Neural cell (in vitro differentiated cells): ENCODE measurements around the gene CDK15. TPM values are rescaled to one million over a fixed set of nuclear protein-coding genes. Genes with fewer than 3 reads are reported as not detected.

Experiments used
- H2AFZ ChIP-seq: fragments of 200-600, 300-800 bp; sonication (generic), shearing (Covaris generic); 2 replicates; pipeline ENCODE4 v1.6.0; 2014; ENCODE audit warnings: low read depth, mild to moderate bottlenecking, antibody characterized with exemption, low read length, moderate library complexity
- H3F3A ChIP-seq: fragments of 200-600 bp; shearing (Covaris generic); 2 replicates; pipeline ENCODE4 v1.6.1; 2016; ENCODE audit warnings: mild to moderate bottlenecking, moderate library complexity, mixed read lengths, antibody characterized with exemption, low read length; ENCODE audit not compliant: insufficient read depth, poor library complexity, severe bottlenecking
- H3K27ac ChIP-seq: fragments of 200-600, 300-800 bp; sonication (generic), shearing (Covaris generic); 2 replicates; pipeline ENCODE4 v1.5.1; 2014; ENCODE audit warnings: mild to moderate bottlenecking, low read length, moderate library complexity
- H3K27me3 ChIP-seq: fragments of 300-800, 200-600 bp; sonication (generic), shearing (Covaris generic); 2 replicates; pipeline ENCODE4 v1.6.0; 2014; ENCODE audit warnings: mild to moderate bottlenecking, low read depth, low read length, moderate library complexity; ENCODE audit not compliant: insufficient read depth
- H3K36me3 ChIP-seq: fragments of 300-800, 200-600 bp; sonication (generic), shearing (Covaris generic); 2 replicates; pipeline ENCODE4 v1.5.1; 2014; ENCODE audit warnings: mild to moderate bottlenecking, antibody characterized with exemption, low read length, moderate library complexity; ENCODE audit not compliant: insufficient read depth
- H3K4me2 ChIP-seq: fragments of 300-800, 200-600 bp; sonication (generic), shearing (Covaris generic); 2 replicates; pipeline ENCODE4 v1.6.0; 2014; ENCODE audit warnings: mild to moderate bottlenecking, low read length
- H3K4me3 ChIP-seq: fragments of 300-800, 200-600 bp; sonication (generic), shearing (Covaris generic); 2 replicates; pipeline ENCODE4 v1.5.1; 2014; ENCODE audit warnings: mild to moderate bottlenecking, low read length, moderate library complexity
- H3K79me2 ChIP-seq: fragments of 200-600 bp; shearing (Covaris generic); replicated peaks from 2 replicates; pipeline ENCODE4 v1.6.0; 2014; ENCODE audit warnings: mild to moderate bottlenecking, low read length, moderate library complexity; ENCODE audit not compliant: insufficient read depth
- H3K9ac ChIP-seq: fragments of 300-800, 200-600 bp; sonication (generic), shearing (Covaris generic); 2 replicates; pipeline ENCODE4 v1.6.1; 2016; ENCODE audit warnings: mild to moderate bottlenecking, low read length, mixed read lengths
- H3K9me2 ChIP-seq: fragments of 200-600 bp; shearing (Covaris generic); 2 replicates; pipeline ENCODE4 v1.6.1; 2016; ENCODE audit warnings: mild to moderate bottlenecking, low read length, mixed read lengths; ENCODE audit not compliant: insufficient read depth
- H3K9me3 ChIP-seq: fragments of 200-600, 300-800 bp; sonication (generic), shearing (Covaris generic); 2 replicates; pipeline ENCODE4 v1.6.1; 2016; ENCODE audit warnings: mild to moderate bottlenecking, mixed run types, low read length, moderate library complexity, mixed read lengths
- H4K20me1 ChIP-seq: fragments of 200-600 bp; shearing (Covaris generic); 2 replicates; pipeline ENCODE4 v1.6.1; 2016; ENCODE audit warnings: mild to moderate bottlenecking, mixed run types; ENCODE audit not compliant: insufficient read depth
- CTCF ChIP-seq: fragments of 450-650 bp; IDR thresholded peaks from 2 replicates; pipeline ENCODE4 v1.5.1; 2014; ENCODE audit warnings: antibody characterized with exemption, mild to moderate bottlenecking, moderate library complexity; ENCODE audit not compliant: poor library complexity, severe bottlenecking
- EP300 ChIP-seq: fragments of 450-650 bp; conservative IDR thresholded peaks from 2 replicates; pipeline ENCODE4 v1.6.1; 2014; ENCODE audit warnings: antibody characterized with exemption, mild to moderate bottlenecking, moderate library complexity; ENCODE audit not compliant: poor library complexity, severe bottlenecking
- EZH2 ChIP-seq: fragments of 200-600, 300-800 bp; shearing (Covaris generic), sonication (generic); IDR thresholded peaks from 2 replicates; pipeline ENCODE4 v1.6.1; 2014; ENCODE audit warnings: antibody characterized with exemption, low read length, borderline replicate concordance, mild to moderate bottlenecking; ENCODE audit not compliant: insufficient read depth, poor library complexity, severe bottlenecking
- MXI1 ChIP-seq: fragments of 450-650 bp; conservative IDR thresholded peaks from 2 replicates; pipeline ENCODE4 v1.6.1; 2014; ENCODE audit warnings: antibody characterized with exemption, mild to moderate bottlenecking; ENCODE audit not compliant: poor library complexity, severe bottlenecking
- POLR2AphosphoS5 ChIP-seq: IDR thresholded peaks from 2 replicates; pipeline ENCODE4 v1.6.1; 2012
- RAD21 ChIP-seq: fragments of 450-650 bp; conservative IDR thresholded peaks from 2 replicates; pipeline ENCODE4 v1.6.1; 2014; ENCODE audit warnings: antibody characterized with exemption, mild to moderate bottlenecking, moderate library complexity
- REST ChIP-seq: IDR thresholded peaks from 2 replicates; pipeline ENCODE4 v1.6.1; 2012; ENCODE audit warnings: borderline replicate concordance
- SMC3 ChIP-seq: fragments of 450-650 bp; conservative IDR thresholded peaks from 2 replicates; pipeline ENCODE4 v1.6.1; 2014; ENCODE audit warnings: antibody characterized with exemption, mild to moderate bottlenecking, moderate library complexity; ENCODE audit not compliant: poor library complexity
- TAF1 ChIP-seq: IDR thresholded peaks from 2 replicates; pipeline ENCODE4 v1.6.1; 2012; ENCODE audit warnings: low read depth
- polyA plus RNA-seq: library from polyadenylated mRNA; depleted of rRNA; stranded (reverse); fragments of >200 nt; gene quantifications from 2 replicates; pipeline ENCODE4 v1.2.3, GENCODE V29; 2014

The CDK15 gene
- polyA plus RNA-seq, 1 donor from 2014 or later, result 0.09 TPM

GRCh38 chr2:201774546-201774945, 31.8 kb upstream of the CDK15 start:
- peaks cover 54% of the 10 kb centered on the region for H3K79me2 ChIP-seq
- TF ChIP-seq SMC3 (no peak), EP300 (no peak), POLR2AphosphoS5 (no peak), TAF1 (no peak)
- no peak overlapping the region for H3K4me2 ChIP-seq
- no peaks in the 10 kb centered on the region for H3K36me3 ChIP-seq
- H2AFZ ChIP-seq, result no peak overlapping the region
- H3F3A ChIP-seq, result no peaks in the 10 kb centered on the region
- no peaks in the 10 kb centered on the region for H4K20me1 ChIP-seq
- no peak overlapping the region for H3K4me3 ChIP-seq
- no peak overlapping the region for H3K27ac ChIP-seq
- no peak overlapping the region for H3K9ac ChIP-seq
- no peaks in the 10 kb centered on the region for H3K27me3 ChIP-seq
- H3K9me3 ChIP-seq, result no peaks in the 10 kb centered on the region
- no peaks in the 10 kb centered on the region for H3K9me2 ChIP-seq

GRCh38 chr2:201775326-201775725, 31.0 kb upstream of the CDK15 start:
- no peaks in the 10 kb centered on the region for H4K20me1 ChIP-seq
- no peaks in the 10 kb centered on the region for H3K27me3 ChIP-seq
- no peaks in the 10 kb centered on the region for H3K36me3 ChIP-seq
- H3F3A ChIP-seq, result peaks cover 2% of the 10 kb centered on the region
- peaks cover 60% of the 10 kb centered on the region for H3K79me2 ChIP-seq
- no peaks in the 10 kb centered on the region for H3K9me2 ChIP-seq
- no peak for TF ChIP-seq TAF1
- no peak for TF ChIP-seq MXI1
- no peak for TF ChIP-seq RAD21
- TF ChIP-seq SMC3, result no peak
- no peak for TF ChIP-seq EP300
- no peak for TF ChIP-seq CTCF
- TF ChIP-seq POLR2AphosphoS5, result no peak
- TF ChIP-seq EZH2, result no peak
- TF ChIP-seq REST, result no peak
- no peak overlapping the region for H2AFZ ChIP-seq
- no peak overlapping the region for H3K9ac ChIP-seq
- no peak overlapping the region for H3K4me2 ChIP-seq
- H3K9me3 ChIP-seq, result no peaks in the 10 kb centered on the region
- H3K4me3 ChIP-seq, result no peak overlapping the region
- H3K27ac ChIP-seq, result no peak overlapping the region

- no peaks in the 10 kb centered on the region for H3K9me3 ChIP-seq
- H3K79me2 ChIP-seq, result peaks cover 60% of the 10 kb centered on the region
- H3K4me2 ChIP-seq, result no peak overlapping the region
- no peaks in the 10 kb centered on the region for H3K9me2 ChIP-seq
- no peak overlapping the region for H3K9ac ChIP-seq
- no peaks in the 10 kb centered on the region for H3K27me3 ChIP-seq
- H3K4me3 ChIP-seq, result no peak overlapping the region
- no peak overlapping the region for H2AFZ ChIP-seq
- no peaks in the 10 kb centered on the region for H3K36me3 ChIP-seq
- no peak overlapping the region for H3K27ac ChIP-seq
- no peak for TF ChIP-seq EZH2
- no peak for TF ChIP-seq REST
- TF ChIP-seq TAF1, result no peak
- TF ChIP-seq SMC3, result no peak
- TF ChIP-seq POLR2AphosphoS5, result no peak
- no peak for TF ChIP-seq EP300
- H3F3A ChIP-seq, result peaks cover 3% of the 10 kb centered on the region
- no peaks in the 10 kb centered on the region for H4K20me1 ChIP-seq
Observed at GRCh38 chr2:201777043-201777442, 29.3 kb upstream of the CDK15 start.
